GM13976 (cell line): Measurements from ENCODE around the gene SCO1.

Source experiments
- DNase-seq: peaks from one replicate; pipeline ENCODE4 v3.0.0; 2012; ENCODE audit warnings: low spot score
- CTCF ChIP-seq: IDR thresholded peaks from 2 replicates; pipeline ENCODE4 v1.5.1; 2012; ENCODE audit warnings: borderline replicate concordance, mild to moderate bottlenecking; ENCODE audit not compliant: insufficient read depth; ENCODE audit errors: extremely low read depth, missing control alignments, control extremely low read depth
- in situ Hi-C: fragments of 300-500 bp; cut with MboI; formaldehyde crosslinking; loops from one replicate; pipeline ENCODE4 v1.12.0; 2022; ENCODE audit warnings: low sequenced_read_pairs, mixed read lengths, inconsistent platforms; ENCODE audit not compliant: unreplicated experiment

SCO1 gene

GRCh38 chr17:10726196-10726595, 28.9 kb upstream of the SCO1 start:
- DNase-seq = no peak
- in situ Hi-C loops = no loop called here
- no peak for TF ChIP-seq CTCF

- no peak for TF ChIP-seq CTCF
- in situ Hi-C loops = no loop called here
- DNase-seq = no peak
These were observed 27.9 kb upstream of the SCO1 start for GRCh38 chr17:10725262-10725661.

GRCh38 chr17:10724546-10725195, 27.3 kb upstream of the SCO1 start:
- no peak for DNase-seq
- in situ Hi-C loops = no loop called here
- TF ChIP-seq CTCF = no peak

- TF ChIP-seq CTCF = no peak
- in situ Hi-C loops = no loop called here
- DNase-seq = no peak
These were observed 21.2 kb upstream of the SCO1 start for GRCh38 chr17:10718547-10718946.

GRCh38 chr17:10716218-10716617, 18.9 kb upstream of the SCO1 start:
- no peak for TF ChIP-seq CTCF
- no peak for DNase-seq
- in situ Hi-C loops = no loop called here

- no peak for TF ChIP-seq CTCF
- DNase-seq = no peak
- in situ Hi-C loops = no loop called here
These were observed 16.0 kb upstream of the SCO1 start for GRCh38 chr17:10713318-10713717.
